ENCODE measurements around the gene PNKP.

The PNKP gene

GRCh38 chr19:49891393-49891792 lies 24.0 kb upstream of the PNKP start:
- no peak for DNase-seq
- in situ Hi-C loops (cut with MboI; ENCODE audit: low pct_unique_long_range_greater_than_20kb, low sequenced_read_pairs): no loop called here

DNA sequence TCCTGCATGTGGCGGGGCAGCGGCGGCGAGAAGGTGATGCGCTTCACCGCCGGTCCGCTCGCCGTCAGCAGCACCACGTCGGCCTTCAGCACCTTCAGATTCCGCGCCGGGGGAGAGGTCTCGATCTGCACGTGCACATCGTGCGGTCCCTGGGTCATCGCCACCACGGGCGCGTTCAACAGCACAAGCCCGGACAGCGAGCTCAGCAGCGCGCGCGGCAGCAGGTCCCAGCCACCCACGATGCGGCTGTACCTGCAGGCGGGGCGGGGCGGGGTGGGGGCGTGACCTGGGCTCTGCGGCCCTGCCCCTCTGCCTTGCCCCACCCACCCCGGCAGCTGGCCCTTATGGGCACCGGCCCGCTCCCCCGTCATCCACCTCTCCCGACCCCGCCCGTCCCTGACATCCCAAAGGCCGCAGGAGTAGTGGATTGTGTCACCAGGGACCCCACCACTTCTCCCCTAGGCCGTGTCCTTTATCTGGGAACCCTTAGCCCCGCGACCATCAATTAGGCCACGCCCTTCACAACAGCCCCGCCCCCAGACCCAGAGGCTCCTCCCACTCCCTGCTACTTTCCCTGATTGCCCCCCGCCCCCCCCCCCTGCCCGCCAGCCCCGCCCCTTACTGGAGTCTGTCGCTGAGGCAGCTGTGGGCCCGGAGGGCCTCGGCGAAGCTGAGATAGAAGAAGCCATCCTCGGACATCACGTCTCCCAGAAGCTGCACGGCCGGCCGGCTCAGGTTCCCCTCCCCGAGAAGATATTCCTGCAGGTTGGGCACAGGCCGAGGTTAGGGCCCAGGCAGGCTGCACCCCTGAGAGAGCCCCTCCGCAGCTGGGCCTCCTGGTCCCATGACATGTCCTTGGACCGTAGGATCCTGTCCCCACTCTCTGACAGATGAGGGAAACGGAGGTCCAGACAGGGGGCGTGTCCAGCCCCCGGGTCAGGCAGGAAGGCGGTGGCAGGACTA lies 23.3 kb upstream of the PNKP start:
- DNase-seq: no peak

GRCh38 chr19:49889687-49890348 lies 22.4 kb upstream of the PNKP start:
- no peak for DNase-seq
- in situ Hi-C loops (cut with MboI; ENCODE audit: low pct_unique_long_range_greater_than_20kb, low sequenced_read_pairs): no loop called here

More for the DNA sequence above, 23.3 kb upstream of the PNKP start:
- in situ Hi-C loops (cut with MboI; ENCODE audit: low pct_unique_long_range_greater_than_20kb, low sequenced_read_pairs): no loop called here

DNA sequence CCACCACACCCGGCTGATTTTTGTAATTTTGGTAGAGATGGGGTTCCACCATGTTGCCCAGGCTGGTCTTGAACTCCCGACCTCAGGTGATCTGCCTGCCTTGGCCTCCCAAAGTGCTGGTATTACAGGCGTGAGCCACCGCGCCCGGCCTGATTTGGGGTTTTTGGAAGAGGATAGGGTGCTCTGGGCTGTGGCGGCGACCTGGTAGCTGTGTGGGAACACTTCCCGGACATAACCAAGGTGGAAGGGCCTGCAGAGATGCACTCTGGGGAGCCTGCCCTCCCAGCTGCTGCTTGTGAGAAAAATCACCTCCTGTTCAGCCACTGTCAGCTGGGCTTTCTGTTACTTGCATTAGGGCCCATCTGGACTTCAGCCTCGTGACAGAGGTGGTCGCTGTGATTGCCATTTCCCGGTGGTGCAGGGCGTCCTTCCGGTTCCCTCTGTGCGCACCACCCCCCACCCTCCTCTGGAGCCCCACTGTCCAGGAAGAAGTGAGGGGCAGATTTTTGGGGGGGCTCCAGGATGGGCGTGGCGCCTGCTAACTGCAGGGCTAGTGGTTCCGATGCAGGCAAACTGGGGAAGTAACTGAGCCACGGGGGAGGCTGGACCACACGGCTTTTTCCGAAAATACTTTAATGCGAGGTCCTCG lies 21.8 kb upstream of the PNKP start:
- no peak for DNase-seq
- in situ Hi-C loops (cut with MboI; ENCODE audit: low pct_unique_long_range_greater_than_20kb, low sequenced_read_pairs): no loop called here

DNA sequence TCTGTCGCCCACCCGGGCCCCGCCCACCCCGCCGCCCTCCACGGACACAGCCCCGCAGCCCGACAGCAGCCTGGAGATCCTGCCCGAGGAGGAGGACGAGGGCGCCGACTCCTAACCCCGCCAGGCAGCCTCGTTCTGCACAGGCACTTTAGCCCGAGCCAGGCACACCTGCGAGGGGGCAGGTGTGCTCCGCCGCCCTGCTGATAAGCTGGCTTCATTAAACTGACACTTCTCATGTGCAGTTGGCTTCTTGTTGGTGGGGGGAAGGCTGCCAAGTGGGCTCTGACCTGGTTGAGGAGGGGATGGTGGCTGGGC lies 21.1 kb upstream of the PNKP start:
- no peak for DNase-seq
- in situ Hi-C loops (cut with MboI; ENCODE audit: low pct_unique_long_range_greater_than_20kb, low sequenced_read_pairs): no loop called here

GRCh38 chr19:49887665-49888509 lies 20.5 kb upstream of the PNKP start:
- DNase-seq: no peak
- in situ Hi-C loops (cut with MboI; ENCODE audit: low pct_unique_long_range_greater_than_20kb, low sequenced_read_pairs): no loop called here

DNA sequence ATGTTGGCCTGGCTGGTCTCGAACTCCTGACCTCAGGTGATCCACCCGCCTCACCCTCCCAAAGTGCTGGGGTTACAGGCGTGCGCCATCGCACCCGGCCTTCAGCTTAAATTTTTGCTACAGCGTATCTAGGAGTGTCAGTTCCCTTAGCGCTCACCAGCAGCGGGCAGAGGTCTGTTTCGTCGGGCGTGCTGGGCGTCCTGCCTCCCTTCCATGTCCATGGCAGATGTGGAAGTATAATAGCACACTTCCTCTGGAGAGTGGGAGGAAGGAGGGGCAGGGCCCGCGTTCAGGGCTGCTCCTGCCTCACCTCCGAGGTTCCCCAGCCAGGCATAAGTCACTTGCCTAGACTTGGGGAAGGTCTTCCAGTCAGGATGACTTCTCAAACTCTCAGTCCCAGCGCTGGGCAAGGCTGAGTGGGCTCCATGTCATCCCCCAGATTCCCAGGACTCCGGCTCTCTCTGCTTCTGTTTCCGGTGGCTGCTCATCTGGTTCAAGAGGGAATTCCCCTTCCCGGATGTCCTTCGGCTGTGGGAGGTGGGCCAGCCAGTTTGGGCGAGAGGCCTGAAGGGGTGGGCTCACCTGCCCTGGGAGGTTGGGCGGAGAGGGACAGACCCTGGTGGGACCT lies 19.8 kb upstream of the PNKP start:
- in situ Hi-C loops (cut with MboI; ENCODE audit: low pct_unique_long_range_greater_than_20kb, low sequenced_read_pairs): no loop called here
- no peak for DNase-seq

DNA sequence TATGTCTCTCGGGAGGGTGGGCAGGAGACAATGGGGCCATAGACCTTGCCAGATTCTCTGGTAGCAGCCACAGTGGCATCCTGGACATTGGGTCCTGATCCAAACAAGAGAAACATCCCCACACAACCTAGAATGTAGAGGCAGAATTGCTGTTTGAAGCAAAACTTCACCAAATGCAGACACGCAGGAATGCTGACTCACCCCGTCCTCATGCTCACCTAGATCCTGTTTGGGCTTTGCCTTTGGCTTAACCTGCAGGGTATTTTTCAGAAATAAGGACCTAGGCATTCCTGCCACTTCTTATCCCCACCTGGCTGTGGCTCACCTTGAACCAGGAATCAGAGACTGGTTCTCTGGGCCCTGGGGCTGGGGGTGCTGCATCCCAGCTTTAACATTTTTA lies 17.4 kb upstream of the PNKP start:
- no peak for DNase-seq
- in situ Hi-C loops (cut with MboI; ENCODE audit: low pct_unique_long_range_greater_than_20kb, low sequenced_read_pairs): no loop called here

DNA sequence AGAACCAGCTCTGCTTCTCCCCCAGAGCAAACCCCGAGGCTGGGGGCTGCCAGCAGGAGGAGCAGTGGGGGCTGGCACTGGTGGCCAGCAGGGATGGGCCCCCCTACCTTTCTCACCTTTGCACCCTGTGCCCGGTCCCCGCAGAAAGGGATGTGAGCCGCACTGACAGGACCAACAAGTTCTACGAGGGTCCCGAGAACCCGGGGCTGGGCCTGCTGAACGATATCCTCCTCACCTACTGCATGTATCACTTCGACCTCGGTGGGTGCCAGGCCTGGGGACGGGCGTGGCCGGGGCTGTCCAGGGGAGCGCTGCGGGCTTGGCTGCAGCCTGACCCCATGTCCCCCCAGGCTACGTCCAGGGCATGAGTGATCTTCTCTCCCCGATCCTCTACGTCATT lies 16.7 kb upstream of the PNKP start:
- no peak for DNase-seq
- in situ Hi-C loops (cut with MboI; ENCODE audit: low pct_unique_long_range_greater_than_20kb, low sequenced_read_pairs): no loop called here

DNA sequence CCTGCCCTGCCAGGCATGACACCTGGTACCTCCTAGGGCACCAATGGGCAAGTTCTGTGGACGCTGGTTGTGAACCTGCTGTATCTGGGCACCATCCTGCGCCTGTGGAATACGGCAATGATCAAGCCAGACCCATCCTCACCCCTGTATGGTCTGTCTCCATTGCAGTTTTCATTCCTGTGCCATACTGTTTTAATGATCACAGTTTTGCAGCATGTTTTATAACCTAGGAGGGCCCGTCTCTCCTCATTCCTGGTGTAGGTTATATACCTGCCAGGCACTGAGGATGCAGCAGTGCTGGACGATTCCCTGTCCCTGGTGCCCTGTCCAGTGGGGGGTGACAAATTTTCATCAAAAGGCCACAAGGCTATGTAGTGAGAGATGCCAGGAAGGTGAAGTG lies 15.7 kb upstream of the PNKP start:
- no peak for DNase-seq
- in situ Hi-C loops (cut with MboI; ENCODE audit: low pct_unique_long_range_greater_than_20kb, low sequenced_read_pairs): no loop called here

DNA sequence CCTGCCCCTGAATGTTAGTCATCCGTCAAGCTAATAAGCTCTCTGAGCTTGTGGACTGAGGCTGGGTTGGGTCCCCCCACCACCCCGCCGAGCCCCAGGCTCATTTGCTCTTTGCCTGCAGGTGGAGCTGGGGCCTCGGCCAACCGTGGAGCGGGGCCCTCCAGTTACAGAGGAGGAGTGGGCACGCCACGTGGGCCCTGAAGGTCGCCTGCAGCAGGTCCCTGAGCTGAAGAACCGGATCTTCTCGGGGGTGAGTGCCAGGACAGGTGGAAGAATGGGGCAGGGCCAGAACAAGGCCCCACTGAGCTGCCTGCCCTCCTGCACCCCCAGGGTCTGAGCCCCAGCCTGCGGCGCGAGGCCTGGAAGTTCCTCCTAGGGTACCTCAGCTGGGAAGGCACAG lies 15.3 kb upstream of the PNKP start:
- in situ Hi-C loops (cut with MboI; ENCODE audit: low pct_unique_long_range_greater_than_20kb, low sequenced_read_pairs): no loop called here
- DNase-seq: no peak

DNA sequence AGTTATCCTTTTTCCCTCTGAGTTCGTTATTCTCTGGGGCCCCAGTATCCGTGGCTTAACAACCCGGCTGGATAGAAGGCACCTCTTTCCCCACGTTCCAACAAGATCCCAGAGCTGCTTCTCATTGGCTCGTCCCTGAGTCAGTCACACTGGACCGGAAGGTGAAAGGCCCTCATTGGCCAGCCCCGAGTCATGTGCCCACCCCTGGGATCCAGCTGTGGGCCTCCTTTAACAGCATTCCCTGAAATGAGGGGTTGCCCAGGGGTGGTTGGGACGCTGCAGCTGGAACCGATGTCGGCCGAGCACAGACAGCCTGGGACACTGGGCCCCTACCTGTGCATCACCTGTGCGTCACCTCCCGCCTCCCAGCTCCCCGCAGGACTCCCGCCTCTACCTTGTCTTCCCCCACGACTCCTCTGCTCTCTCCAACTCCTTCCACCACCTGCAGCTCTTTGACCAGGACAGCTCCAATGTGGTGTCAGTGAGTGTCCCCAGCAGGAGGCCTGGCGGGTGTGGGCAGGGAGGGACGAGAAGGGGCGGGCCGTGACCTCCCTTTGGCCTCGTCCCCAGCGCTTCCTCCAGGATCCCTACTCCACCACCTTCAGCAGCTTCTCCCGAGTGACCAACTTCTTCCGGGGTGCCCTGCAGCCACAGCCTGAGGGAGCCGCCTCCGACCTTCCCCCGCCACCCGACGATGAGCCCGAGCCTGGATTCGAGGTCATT lies 14.5 kb upstream of the PNKP start:
- in situ Hi-C loops (cut with MboI; ENCODE audit: low pct_unique_long_range_greater_than_20kb, low sequenced_read_pairs): no loop called here
- no peak for DNase-seq

GRCh38 chr19:49881186-49881585 lies 13.8 kb upstream of the PNKP start:
- in situ Hi-C loops (cut with MboI; ENCODE audit: low pct_unique_long_range_greater_than_20kb, low sequenced_read_pairs): no loop called here
- no peak for DNase-seq

GRCh38 chr19:49880162-49880869 lies 12.9 kb upstream of the PNKP start:
- in situ Hi-C loops (cut with MboI; ENCODE audit: low pct_unique_long_range_greater_than_20kb, low sequenced_read_pairs): no loop called here
- no peak for DNase-seq

- peak; percentile 34 for DNase-seq
- in situ Hi-C loops (cut with MboI; ENCODE audit: low pct_unique_long_range_greater_than_20kb, low sequenced_read_pairs): no loop called here
These were observed 12.0 kb upstream of the PNKP start for GRCh38 chr19:49879243-49879963.

GRCh38 chr19:49878744-49879070 lies 11.3 kb upstream of the PNKP start:
- no peak for DNase-seq
- in situ Hi-C loops (cut with MboI; ENCODE audit: low pct_unique_long_range_greater_than_20kb, low sequenced_read_pairs): no loop called here
